ENCODE measurements around the gene RHBG.

DNA sequence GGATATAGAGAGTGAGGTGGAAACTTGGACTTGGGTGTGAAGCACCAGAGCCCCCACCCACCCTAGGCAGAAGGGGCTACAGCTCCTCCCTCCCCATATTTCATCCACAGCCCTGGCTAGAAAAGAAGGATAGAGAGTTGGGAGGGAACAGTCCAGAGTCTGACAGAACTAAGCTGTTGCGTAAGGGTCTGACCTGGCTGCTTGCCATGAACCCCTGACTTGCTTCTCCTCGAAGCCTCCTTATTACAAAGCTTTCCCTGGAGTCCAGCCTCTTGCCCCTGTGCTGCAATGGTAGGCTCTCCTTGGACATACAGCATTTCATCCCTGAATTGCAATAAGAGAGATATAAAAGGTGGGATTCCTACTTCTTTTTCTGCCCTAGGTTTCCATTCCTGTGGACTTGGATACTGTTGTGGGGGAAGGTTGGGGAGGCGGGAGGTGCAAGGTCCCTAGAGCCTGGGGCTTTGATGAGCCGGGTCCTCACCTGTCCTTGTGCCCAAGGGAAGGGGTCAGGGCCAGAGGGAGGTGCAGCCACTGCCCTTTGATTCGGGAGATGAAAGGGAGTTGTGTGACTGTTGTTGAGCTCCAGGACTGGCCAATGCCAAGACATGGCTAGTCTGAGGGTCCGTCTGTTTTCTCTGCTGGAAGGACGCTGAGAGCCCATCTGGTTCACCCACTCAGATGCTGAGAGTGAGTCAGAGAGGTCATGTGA lies 2.7 kb downstream of the RHBG start:
- TF ChIP-seq, protein P1, sequence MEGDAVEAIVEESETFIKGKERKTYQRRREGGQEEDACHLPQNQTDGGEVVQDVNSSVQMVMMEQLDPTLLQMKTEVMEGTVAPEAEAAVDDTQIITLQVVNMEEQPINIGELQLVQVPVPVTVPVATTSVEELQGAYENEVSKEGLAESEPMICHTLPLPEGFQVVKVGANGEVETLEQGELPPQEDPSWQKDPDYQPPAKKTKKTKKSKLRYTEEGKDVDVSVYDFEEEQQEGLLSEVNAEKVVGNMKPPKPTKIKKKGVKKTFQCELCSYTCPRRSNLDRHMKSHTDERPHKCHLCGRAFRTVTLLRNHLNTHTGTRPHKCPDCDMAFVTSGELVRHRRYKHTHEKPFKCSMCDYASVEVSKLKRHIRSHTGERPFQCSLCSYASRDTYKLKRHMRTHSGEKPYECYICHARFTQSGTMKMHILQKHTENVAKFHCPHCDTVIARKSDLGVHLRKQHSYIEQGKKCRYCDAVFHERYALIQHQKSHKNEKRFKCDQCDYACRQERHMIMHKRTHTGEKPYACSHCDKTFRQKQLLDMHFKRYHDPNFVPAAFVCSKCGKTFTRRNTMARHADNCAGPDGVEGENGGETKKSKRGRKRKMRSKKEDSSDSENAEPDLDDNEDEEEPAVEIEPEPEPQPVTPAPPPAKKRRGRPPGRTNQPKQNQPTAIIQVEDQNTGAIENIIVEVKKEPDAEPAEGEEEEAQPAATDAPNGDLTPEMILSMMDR (IDR thresholded peaks at IDR 0.05; ENCODE audit: extremely low read depth in 1 of 2, insufficient read depth in 1 of 2, low read depth in 1 of 2, low read length in 2 of 2), result no peak
- TF ChIP-seq POLR2A (IDR thresholded peaks at IDR 0.05; ENCODE audit: low read depth, low read length) (no peak), POLR2AphosphoS5 (IDR thresholded peaks at IDR 0.05; ENCODE audit: insufficient read depth, low read depth, low read length) (no peak), EZH2 (IDR thresholded peaks at IDR 0.05; ENCODE audit: borderline replicate concordance, low read depth, low read length, severe bottlenecking) (no peak), GATA2 (IDR thresholded peaks at IDR 0.05; ENCODE audit: insufficient read depth, insufficient read length, low read depth, low read length) (no peak), JUN (IDR thresholded peaks at IDR 0.05; ENCODE audit: borderline replicate concordance, insufficient read depth, insufficient read length, low read depth) (no peak)
- TF ChIP-seq, protein P2, sequence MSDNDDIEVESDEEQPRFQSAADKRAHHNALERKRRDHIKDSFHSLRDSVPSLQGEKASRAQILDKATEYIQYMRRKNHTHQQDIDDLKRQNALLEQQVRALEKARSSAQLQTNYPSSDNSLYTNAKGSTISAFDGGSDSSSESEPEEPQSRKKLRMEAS (IDR thresholded peaks at IDR 0.05; ENCODE audit: insufficient read depth, insufficient read length), result no peak

Data from endothelial cell of umbilical vein (primary cell).